Stimulated activated CD8-positive, alpha-beta memory T cell treated with anti-CD3 and anti-CD28 coated beads, Interleukin-7, amount 100 ng/mL, for 1 hour (primary cell): ENCODE results near the gene LXN.
"Not testable (repeated sequence)": the region's sequence is repeated elsewhere in the genome, so short reads cannot be mapped to it uniquely, and the experiment has no call there.

Experiments used
- DNase-seq, 2 donors: peaks; one replicate each; pipeline ENCODE4 v3.0.0-alpha.2; 2020; ENCODE audit warnings: low read depth in 2 of 2

LXN gene, protein sequence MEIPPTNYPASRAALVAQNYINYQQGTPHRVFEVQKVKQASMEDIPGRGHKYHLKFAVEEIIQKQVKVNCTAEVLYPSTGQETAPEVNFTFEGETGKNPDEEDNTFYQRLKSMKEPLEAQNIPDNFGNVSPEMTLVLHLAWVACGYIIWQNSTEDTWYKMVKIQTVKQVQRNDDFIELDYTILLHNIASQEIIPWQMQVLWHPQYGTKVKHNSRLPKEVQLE

DNA sequence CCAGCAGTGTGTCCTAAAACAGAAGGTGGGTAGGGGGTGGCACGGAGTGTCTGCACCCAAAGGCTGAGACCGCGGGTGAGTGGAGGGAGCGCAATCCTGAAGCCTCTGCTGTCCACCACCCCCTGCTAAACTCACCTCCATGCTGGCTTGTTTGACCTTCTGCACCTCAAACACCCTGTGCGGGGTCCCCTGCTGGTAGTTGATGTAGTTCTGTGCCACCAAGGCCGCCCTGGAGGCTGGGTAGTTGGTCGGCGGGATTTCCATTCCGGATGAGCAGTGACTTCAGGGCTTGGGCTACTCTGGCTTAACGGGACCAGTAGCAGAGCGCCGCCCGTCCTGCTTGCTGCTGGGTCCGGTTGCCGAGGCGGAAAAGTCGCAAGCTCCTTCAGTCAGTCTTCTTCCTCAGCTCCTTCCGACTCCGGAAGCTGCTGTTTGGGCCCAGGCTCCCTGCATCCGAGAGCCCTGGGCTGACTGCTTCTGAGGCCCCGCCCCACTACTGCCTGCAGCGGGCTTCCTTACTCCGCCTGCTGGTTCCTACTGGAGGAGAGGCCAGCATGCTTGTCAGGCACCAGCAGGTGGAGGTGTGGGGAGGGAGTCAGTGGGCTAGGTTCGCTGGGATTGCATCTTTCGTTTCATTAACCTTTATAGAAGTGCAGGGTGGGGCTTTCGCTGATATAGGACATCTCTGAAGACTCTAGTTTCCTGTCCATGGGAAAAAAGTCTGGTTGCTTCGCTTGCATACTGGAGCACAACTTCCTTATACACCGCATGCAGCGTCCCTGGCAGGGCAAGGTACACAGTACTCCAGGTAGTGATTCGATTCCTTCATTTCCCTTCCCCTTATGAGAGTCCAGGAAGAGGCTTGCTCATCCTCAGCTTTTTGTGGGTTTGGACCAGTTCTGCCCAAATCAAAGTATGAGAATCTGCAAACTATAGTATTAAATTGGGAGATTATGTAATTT lies at the start of gene LXN:
LXN (minus strand) TSS at position 434 of the 962 bp plus-strand sequence; CDS start at position 264, 170 bp downstream.
- peak; percentile 40 to 53 for DNase-seq

DNA sequence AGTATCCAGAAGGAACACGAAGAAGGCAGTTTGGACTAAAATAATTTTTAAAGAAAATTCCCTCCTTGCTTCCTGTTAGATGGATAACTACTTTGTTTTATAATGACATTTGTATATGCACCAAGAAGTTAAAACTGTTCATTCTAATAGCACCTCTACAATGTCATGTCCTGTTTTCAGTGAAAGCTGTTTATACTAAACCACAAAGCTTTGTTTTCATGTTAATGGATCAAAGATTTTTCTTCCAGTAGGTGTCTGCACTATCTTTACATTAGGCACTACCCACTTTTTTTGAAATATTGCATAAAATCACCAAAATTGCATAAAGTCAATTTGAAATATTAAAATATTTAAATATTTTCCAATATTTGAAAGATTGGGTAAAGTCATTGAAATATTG lies 49.7 kb upstream of the LXN start:
- DNase-seq: no peak

DNA sequence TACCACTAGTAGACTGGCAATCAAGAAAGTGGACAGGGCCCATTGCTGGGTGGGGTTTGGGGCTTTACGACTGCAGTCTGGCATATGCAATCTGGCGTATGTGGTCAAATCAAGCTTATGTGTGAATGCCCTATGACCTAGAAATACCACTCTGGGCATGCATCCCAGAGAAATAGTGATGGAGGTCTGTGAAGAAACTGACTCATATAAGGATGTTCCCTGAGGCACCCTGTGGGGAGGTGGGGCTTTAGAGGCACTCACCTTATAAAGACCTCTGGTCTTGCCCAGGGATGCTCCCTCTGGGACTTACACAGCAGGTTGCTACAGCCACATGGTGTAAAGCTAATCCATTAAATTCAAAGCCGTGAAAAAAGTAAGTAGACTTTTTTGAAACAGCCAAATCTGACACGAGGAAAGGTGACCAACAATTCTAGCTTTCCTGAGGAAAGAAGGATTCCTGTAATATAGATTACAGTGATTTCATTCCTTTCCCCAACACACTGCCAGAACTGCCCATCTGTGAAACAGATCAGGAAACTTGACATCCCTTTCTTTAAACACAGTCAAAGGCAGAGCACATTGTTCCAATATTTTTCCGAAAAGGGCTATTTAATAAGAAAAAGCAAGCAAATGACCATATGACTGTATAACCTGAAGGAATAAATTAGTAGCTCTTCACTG lies 46.2 kb upstream of the LXN start:
- no peak for DNase-seq

DNA sequence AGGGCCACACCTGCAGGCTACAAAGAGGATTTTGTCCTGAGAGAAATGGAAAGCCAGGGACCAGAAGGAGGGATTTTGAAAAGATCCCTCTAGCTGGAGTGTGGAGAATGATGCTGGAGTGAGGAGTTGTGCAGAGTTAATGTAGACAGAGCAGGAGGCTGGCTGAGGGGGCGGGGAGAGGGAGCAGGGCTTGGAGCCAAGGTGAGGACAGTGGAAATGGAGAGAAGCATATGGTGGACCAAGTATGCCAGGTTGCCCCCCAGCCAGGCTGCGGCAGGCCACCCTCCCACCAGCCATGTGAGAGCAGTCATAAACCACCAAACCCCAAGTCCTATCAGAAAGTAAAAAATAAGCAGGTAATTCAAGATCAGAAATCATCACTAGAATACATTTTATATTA lies 45.1 kb upstream of the LXN start:
- no peak for DNase-seq

DNA sequence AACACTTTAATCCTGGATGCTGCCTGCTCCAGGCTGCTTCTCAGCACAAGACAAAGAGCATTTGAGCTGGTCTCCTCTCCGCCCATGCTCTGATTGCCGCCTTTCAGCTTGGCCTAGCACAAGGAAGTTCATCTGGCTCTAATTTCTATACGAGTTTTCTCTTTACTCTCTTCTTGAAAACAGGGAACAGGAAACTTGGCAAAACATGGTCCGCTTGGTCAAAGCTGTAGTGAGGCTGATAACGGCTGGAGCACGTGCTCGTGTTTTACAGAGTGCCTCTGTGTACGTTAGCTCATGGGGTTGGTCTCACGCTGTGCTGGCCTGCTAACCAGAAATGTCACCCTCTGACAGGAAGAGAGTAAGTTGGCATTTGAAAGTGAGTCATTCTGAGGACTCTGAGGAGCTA lies 40.6 kb upstream of the LXN start:
- no peak for DNase-seq

DNA sequence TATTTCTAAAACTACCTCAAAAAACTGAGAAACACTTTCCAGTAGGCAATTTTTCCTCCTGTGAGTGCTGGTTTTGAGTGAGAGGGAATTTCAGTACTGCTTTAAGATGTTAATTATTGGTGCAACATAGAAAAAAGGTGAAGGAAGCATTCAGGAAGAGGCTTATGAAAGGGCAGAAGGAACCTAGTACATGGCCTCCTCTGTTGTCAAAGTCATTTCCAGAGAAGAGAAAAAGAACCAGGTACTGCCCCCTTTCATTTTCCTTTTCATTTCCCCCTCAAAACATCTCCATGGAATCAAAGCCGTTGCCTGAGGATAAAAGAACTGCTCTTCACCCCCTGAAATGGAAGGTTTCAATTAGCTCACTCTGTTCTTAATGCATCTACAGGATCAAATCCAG lies 40.0 kb upstream of the LXN start:
- DNase-seq: no peak

DNA sequence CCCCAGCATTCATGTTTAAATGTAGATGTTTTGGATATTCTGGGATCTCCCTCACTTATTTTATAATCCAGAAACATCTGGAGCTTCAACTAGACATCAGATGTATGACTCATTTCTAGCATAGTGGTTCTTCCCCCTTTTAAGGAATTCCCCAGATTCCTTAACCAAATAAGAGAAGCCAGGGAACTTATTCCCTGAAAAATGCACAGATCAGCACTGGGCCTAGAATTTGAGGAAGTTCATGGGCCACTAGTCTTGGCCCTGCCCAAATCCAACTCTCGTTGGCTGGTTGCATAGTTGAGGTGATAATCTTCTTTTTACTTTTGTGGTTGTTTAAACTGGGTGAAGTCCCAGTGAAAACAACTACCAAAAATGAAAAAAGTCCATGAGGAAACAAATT lies 39.4 kb upstream of the LXN start:
- DNase-seq: no peak

DNA sequence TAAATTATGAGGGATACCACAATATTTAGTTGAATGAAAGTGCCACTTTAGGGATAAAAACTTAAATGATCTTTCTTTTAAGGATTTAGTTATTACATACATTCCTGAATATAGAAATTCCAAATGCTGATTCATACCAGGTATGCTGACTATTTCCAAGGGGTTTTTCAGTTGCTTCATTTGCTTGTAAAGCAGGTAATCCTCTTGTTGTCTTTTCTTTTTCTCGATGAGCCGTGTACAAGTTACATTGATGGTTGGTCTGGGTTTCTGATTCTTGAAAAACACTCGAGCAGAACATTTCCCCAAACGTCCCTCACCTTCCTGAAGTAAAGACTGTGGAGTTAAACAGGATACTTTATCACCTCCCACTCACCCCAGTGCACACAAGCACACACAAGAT lies 38.2 kb upstream of the LXN start:
- DNase-seq: no peak

DNA sequence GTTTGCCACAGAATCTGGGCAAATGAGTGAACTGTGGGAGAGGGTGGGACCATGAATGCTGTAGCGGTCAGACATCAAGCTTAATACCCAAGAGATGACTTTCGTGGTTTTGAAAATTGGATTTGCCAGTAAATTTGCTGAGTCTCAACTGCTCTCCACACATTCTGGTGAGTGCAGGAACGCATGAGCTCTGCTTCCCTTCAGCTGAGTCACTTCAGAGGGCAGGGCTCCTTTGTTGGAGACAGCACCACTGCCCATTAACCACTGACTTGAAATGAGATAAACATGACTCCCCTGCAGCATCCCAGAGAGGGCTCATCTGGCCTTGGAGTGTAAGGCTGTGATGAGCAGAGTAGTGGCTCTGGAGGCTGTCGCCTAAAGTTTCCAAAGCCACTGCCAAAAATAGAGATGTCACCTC lies 37.2 kb upstream of the LXN start:
- DNase-seq: no peak

DNA sequence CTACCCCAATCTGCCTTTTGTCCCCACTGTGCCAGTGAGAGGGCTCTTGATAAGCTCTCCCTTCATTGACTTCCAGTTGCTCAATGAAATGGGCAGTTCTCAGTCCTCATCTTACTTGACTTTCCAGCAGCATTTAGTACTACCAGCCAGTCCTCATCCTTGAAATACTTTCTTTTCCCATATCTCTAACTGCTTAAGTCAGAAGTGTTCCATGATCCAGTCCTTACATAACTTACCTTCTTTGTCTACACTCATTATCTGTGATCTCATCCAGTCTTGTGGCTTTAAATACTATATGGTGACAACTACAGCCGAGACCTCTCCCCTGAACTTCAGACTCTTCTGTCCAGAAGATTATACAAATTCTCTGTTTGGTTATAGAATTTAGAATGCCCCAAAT lies 31.1 kb upstream of the LXN start:
- DNase-seq: no peak

DNA sequence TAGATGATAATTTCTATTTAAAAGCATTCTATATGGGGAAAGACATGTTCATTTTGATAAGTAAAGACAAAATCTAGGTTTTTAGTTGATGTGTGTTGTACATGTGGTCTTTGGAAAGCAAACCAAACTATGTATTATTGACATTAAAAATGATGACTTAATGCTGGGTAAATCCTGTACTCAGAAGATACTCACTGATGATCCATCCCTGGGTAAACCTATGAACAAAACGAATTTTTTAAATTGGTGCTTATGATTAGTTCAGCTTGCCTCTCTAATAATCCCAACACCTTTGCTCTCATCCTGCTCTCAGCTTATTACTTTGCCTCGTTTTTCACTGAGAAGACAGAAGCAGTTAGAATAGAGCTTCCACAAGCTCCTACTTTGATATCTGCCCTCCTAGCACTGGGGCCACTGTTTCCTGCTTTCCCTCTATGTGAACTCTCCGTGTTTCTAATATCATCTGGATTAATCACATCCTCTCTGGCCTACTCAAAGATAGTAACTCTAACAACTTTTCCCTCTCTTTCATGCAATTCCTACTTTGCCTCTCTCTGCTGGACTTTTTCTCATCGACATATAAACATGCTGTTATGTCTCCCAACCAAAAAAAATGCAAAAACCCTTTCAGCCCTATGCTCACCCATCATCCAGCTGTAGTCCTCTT lies 30.5 kb upstream of the LXN start:
- DNase-seq: no peak

DNA sequence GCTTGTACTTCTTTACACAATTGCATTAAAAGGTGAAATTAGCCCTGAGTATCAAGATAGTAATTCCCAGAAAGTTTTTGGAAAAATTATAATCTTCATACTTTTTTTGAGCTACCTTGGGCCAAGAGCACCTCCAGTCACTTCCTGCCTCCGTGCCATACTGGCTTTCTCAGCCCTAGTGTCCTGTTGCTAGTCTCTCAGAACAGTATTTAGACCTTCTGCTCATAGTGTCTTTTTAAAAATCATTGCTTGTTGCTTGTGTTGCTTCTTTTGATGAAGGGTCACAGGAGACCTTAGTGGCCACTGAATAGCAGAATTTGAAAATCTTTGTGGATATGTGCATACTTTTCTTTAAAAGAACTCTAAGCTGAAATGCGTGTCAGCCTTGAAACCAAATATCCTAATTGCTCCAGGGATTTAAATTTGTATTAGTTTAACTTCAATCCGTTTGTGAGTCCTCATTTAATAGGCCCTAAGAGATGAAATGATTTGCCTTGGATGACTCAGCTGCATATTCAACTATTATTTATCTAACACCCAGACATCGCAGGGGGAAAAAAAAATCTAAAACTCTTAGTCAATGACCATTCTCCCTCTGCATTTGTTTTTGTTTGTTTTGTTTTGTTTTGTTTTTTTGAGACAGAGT lies 29.1 kb upstream of the LXN start:
- no peak for DNase-seq

DNA sequence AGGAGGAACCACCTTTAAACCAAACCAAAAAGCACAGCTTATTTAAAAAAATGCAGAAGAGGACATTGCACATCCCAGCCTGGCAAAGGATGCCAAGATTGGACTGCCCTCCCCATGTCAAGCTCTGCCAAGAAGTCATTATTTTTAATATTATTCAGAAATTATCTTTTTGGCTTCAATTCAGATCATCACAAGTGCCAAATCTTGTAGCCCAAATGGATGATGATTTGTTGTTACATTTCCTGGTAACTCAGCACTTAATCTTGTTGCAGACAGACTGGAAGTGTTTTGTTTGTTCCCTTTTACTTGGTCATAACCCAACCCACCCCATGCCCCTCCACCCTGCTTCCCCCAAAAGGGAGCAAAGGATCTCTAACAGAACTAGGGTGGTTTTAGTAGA lies 28.1 kb upstream of the LXN start:
- no peak for DNase-seq

DNA sequence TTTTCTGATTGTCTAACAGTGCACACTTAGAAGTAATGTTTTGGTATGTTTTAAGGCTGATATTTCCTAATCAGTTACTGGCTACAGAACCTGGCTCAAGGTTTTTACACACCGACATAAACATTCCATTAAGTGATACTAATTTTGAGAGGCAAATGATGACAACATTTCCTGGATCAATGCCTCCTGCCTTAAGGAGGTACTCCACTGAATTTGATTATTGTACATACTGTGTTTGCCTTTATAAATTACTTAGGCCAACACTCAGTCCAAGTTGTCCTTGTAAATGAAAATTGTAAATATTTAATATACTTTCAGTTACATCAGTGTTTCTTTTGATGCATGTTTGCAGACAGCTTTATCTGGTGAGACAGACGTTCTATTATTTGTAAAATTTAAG lies 24.2 kb upstream of the LXN start:
- DNase-seq: no peak

DNA sequence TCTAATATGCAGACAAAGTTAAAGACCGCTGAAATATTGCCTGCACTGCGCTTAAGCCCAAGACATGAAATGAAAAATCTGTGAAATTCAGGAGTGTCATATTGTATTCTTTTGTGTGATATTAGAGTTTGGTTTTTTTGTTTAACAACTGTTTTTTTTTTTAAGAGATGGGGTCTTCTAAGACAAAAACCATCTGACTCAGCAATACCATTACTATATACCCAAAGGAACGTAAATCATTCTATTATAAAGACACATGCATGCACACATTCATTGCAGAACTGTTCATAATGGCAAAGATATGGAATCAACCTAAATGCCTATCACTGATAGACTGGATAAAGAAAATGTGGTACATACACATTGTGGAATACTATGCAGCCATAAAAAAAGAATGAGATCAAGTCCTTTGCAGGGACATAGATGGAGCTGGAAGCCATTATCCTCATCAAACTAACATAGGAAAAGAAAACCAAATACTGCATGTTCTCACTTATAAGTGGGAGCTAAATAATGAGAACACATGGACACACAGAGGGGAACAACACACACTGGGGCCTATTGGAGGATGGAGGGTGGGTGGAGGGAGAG lies 21.5 kb upstream of the LXN start:
- not testable (repeated sequence) for DNase-seq

DNA sequence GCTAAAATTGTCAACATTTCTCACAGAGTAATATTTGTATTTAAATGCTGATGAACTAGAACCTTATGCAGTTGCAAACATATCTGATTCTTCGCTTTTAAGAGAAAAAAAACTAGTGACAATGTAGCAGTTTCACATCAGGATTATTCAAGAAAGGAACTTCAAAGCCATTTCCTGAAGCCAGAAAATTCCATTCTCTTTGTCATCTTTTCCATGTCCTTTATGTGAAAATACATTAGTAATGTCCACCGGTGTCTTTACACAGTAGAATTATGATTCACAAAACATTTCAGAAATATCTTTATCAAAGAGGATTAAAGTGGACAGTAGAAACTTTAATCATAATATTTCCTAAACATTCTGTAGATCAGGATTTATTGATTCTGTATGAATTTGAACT lies 12.7 kb upstream of the LXN start:
- DNase-seq: no peak

DNA sequence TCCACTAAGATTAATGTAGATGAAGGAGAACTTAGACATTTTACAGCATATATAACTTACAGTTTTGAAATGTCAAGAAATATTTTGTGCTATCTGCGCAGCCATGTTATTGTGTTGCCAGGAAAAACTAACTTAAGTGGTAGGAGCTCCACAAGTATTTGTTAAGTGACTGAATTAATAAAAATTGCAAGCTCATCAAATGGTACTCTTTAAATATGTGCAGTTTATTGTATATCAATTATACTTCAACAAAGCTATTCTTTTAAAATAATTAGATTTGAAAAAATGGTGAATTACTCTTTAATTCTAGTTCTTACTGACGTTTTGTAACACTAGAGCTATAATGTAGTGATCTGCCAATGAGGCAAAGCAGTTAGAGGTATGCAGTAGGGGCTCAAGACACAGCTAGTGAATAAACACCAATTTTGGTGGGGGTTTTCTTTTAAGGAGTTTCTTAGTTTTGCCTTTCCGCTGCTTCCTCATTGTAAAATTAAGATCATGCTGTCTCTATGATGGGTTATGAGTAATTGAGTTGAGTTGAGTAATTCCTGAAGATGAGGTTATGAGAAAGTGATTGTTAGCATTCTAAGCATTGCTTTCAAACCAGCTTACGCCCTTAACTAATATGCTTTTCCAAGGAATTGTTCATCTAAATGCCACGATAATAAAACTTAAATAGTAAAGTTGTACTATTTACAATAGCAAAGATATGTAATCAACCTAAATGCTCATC lies 10.9 kb upstream of the LXN start:
- DNase-seq: no peak

DNA sequence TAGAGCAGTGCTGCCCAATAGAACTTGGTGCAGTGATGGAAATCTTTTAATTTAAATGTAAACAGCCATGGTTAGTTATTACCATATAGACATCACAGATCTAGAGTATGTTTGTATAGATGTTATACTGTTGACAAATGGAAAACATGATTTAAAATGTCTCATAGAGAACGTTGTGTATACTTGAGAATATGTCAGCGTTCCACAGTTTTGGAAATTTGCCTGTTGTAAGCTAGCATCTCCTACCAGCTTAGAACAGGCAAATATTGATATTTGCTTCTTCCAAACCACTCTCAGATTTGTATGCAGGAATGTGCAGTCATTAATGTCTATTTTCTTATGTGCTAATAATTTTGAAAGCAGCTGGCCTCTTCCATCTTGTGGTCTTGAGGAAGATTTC lies 8.4 kb upstream of the LXN start:
- no peak for DNase-seq

DNA sequence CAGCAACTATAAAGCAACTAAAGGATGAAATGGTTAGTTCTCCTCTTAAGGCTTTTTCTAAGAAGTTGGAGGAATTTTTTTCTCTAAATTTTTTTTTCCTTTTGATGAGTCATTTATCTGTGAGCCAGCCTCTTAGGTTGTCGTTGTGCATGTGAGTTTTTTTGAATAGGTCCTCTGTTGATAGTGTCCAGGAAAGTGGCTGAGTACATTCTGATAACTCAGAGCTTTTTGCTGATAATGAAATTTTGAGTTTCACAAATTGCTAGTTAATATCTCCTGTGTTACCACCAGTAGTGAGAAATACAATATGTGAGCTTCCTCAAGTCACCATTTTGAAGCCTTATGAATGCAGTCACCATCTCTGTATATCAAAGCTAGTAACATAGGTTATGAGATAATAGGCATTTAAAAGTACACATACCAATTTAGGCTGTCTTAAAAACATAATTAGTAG lies 7.1 kb upstream of the LXN start:
- DNase-seq: no peak

DNA sequence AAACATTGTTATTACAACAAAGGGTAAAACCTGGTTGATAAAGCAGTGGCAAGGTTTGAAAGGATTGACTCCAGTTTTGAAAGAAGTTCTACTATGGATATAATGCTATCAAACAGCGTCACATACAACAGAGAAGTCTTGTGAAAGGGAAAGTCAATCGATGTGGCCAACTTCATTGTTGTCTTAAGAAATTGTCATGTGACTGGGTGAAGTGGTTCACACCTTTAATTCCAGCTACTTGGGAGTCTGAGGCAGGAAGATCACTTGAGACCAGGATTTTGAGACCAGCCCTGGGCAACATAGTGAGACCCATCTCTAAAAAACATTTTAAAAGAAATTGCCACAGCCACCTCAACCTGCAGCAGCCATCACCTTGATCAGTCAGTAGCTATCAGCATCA lies 6.2 kb upstream of the LXN start:
- DNase-seq: no peak
